Endothelial cell of umbilical vein (primary cell): Measurements from ENCODE around the gene RRP1B. TPM values are rescaled to one million over a fixed set of nuclear protein-coding genes. Genes with fewer than 3 reads are reported as not detected.

ENCODE experiments used
- BruUV-seq: library from RNA; stranded (reverse); fragments of 400-500 nt; replicated peaks from 2 replicates; lab custom pipeline; 2021; lab: Mats Ljungman, UMichigan
- CTCF ChIA-PET: fragments of 300-600, 350-600 bp; sonication (Branson Sonifier 250); formaldehyde crosslinking; loops from one replicate; lab custom pipeline; 2021; ENCODE audit warnings: antibody characterized with exemption, inconsistent platforms; lab: Charles Lee
- POLR2A ChIA-PET: fragments of 300-600, 350-600 bp; sonication (Branson Sonifier 250); formaldehyde crosslinking; loops from one replicate; lab custom pipeline; 2021; ENCODE audit warnings: antibody characterized with exemption, inconsistent platforms; lab: Charles Lee
- DNase-seq: peaks from one replicate; pipeline ENCODE4 v3.0.0-alpha.2; 2011; ENCODE audit warnings: low read depth, low spot score
- FAIRE-seq: peaks from 2 replicates; lab custom pipeline; 2011; peaks lifted over from hg19 to GRCh38; lab: Jason Lieb, UNC
- H2AFZ ChIP-seq: 2 replicates; pipeline ENCODE4 v1.6.0; 2012; ENCODE audit warnings: low read depth, low read length, control low read depth, inconsistent platforms
- H3K27ac ChIP-seq: 2 replicates; pipeline ENCODE4 v1.5.1; 2011; ENCODE audit warnings: low read depth, mild to moderate bottlenecking, control low read depth, low read length, moderate library complexity; ENCODE audit not compliant: insufficient read depth
- H3K27me3 ChIP-seq, 2 experiments: 2 replicates each; pipeline versions ENCODE4 v1.6.0 to v1.6.1; 2011; ENCODE audit warnings: low read length in 2 of 2, mixed read lengths in 1 of 2; ENCODE audit not compliant: control insufficient read depth in 2 of 2, insufficient read depth in 2 of 2
- H3K36me3 ChIP-seq, 2 experiments: 2 replicates in 1 of 2; 3 replicates in 1 of 2; pipeline ENCODE4 v1.5.1; 2011; ENCODE audit warnings: low read length in 2 of 2, mild to moderate bottlenecking in 1 of 2, moderate library complexity in 1 of 2; ENCODE audit not compliant: control insufficient read depth in 2 of 2, insufficient read depth in 2 of 2; ENCODE audit errors: extremely low read depth in 1 of 2
- H3K4me1 ChIP-seq: 3 replicates; pipeline ENCODE4 v1.5.1; 2011; ENCODE audit warnings: mild to moderate bottlenecking, low read length; ENCODE audit not compliant: control insufficient read depth, insufficient read depth; ENCODE audit errors: extremely low read depth
- H3K4me2 ChIP-seq: 2 replicates; pipeline ENCODE4 v1.6.1; 2011; ENCODE audit warnings: low read length, control low read depth, mixed read lengths; ENCODE audit not compliant: insufficient read depth
- H3K4me3 ChIP-seq, 3 experiments: fragments of 200-600 bp in 1 of 3; sonication (generic), shearing (Covaris generic) in 1 of 3; replicated peaks in 1 of 3; 2 replicates each; pipeline ENCODE4 v1.5.1; 2011 to 2016; ENCODE audit warnings: control low read depth in 3 of 3, low read length in 3 of 3, mild to moderate bottlenecking in 2 of 3, inconsistent platforms in 1 of 3, low read depth in 1 of 3, moderate library complexity in 1 of 3; ENCODE audit not compliant: insufficient read depth in 1 of 3
- H3K79me2 ChIP-seq: 2 replicates; pipeline ENCODE4 v1.6.0; 2012; ENCODE audit warnings: low read length, inconsistent platforms; ENCODE audit not compliant: control insufficient read depth, insufficient read depth
- H3K9ac ChIP-seq: replicated peaks from 2 replicates; pipeline ENCODE3; 2011; ENCODE audit warnings: low read length, control low read depth; ENCODE audit not compliant: insufficient read depth; ENCODE audit errors: extremely low read depth
- H3K9me1 ChIP-seq: replicated peaks from 3 replicates; pipeline ENCODE4 v1.6.0; 2011; ENCODE audit warnings: mild to moderate bottlenecking, low read length; ENCODE audit not compliant: control insufficient read depth, insufficient read depth; ENCODE audit errors: extremely low read depth
- H3K9me3 ChIP-seq: replicated peaks from 2 replicates; pipeline ENCODE4 v1.5.1; 2012; ENCODE audit warnings: low read length, inconsistent platforms; ENCODE audit not compliant: control insufficient read depth, insufficient read depth
- H4K20me1 ChIP-seq: replicated peaks from 2 replicates; pipeline ENCODE3; 2011; ENCODE audit warnings: mild to moderate bottlenecking, low read length; ENCODE audit not compliant: control insufficient read depth, insufficient read depth; ENCODE audit errors: extremely low read depth
- EZH2 ChIP-seq: IDR thresholded peaks from 2 replicates; pipeline ENCODE4 v1.6.1; 2012; ENCODE audit warnings: borderline replicate concordance, low read depth, mild to moderate bottlenecking, moderate library complexity, low read length, inconsistent platforms; ENCODE audit not compliant: severe bottlenecking
- FOS ChIP-seq: IDR thresholded peaks from 2 replicates; pipeline ENCODE4 v1.6.1; 2011; ENCODE audit warnings: mild to moderate bottlenecking, low read length, moderate library complexity, borderline replicate concordance; ENCODE audit not compliant: insufficient read depth
- GATA2 ChIP-seq: IDR thresholded peaks from 2 replicates; pipeline ENCODE4 v1.7.0; 2011; ENCODE audit warnings: low read depth, mild to moderate bottlenecking, moderate library complexity, mixed read lengths, low read length; ENCODE audit not compliant: insufficient read length, insufficient read depth
- JUN ChIP-seq: IDR thresholded peaks from 2 replicates; pipeline ENCODE4 v1.6.1; 2011; ENCODE audit warnings: borderline replicate concordance, low read depth; ENCODE audit not compliant: insufficient read length, insufficient read depth
- MYC ChIP-seq: IDR thresholded peaks from one replicate; pipeline ENCODE4 v1.6.1; 2011; ENCODE audit warnings: mild to moderate bottlenecking, low read depth, low read length
- POLR2A ChIP-seq: IDR thresholded peaks from 2 replicates; pipeline ENCODE4 v1.6.1; 2012; ENCODE audit warnings: low read depth, mild to moderate bottlenecking, control low read depth, low read length
- POLR2AphosphoS5 ChIP-seq: IDR thresholded peaks from 2 replicates; pipeline ENCODE4 v1.6.1; 2012; ENCODE audit warnings: low read depth, mild to moderate bottlenecking, control low read depth, low read length, moderate library complexity; ENCODE audit not compliant: insufficient read depth
- dilution Hi-C: fragments of 300-500 bp; cut with MboI; formaldehyde crosslinking; loops from one replicate; pipeline ENCODE4 v1.15.0; 2019; ENCODE audit warnings: low sequenced_read_pairs; ENCODE audit not compliant: extremely low pct_ligation_motif_present
- intact Hi-C: fragments of 100-400 bp; cut with micrococcal nuclease; formaldehyde crosslinking; loops from one replicate; pipeline ENCODE4 v1.10.0; 2022
- polyA plus RNA-seq, 4 experiments: library from polyadenylated mRNA; depleted of rRNA in 3 of 4; stranded (reverse) in 3 of 4; unstranded in 1 of 4; fragments of >200 nt; gene quantifications; 2 replicates each; pipeline versions ENCODE4 v1.2.1 to v1.2.3, GENCODE V29; 2011 to 2012; ENCODE audit warnings: missing spikeins in 1 of 4
- total RNA-seq: library from RNA; stranded (reverse); gene quantifications from 2 replicates; pipeline ENCODE4 v1.2.3, GENCODE V29; 2021
- TF ChIP-seq, protein P1 (sequence below): IDR thresholded peaks from 2 replicates; pipeline ENCODE4 v1.6.1; 2011; ENCODE audit not compliant: insufficient read depth, insufficient read length
- TF ChIP-seq, protein P2 (sequence below), 2 donors: IDR thresholded peaks; 1 replicate in 1 of 2; 2 replicates in 1 of 2; pipeline ENCODE4 v1.5.1; 2011; ENCODE audit warnings: low read length in 2 of 2, mild to moderate bottlenecking in 2 of 2, moderate library complexity in 2 of 2, control low read depth in 1 of 2, inconsistent platforms in 1 of 2, low read depth in 1 of 2; ENCODE audit not compliant: insufficient read depth in 1 of 2; ENCODE audit errors: extremely low read depth in 1 of 2

RRP1B gene
- total and polyA plus RNA-seq, 2 donors (not counting 3 experiments of a cell fraction or from before 2014, with no cell fraction given), result 13.0 to 39.9 TPM

DNA sequence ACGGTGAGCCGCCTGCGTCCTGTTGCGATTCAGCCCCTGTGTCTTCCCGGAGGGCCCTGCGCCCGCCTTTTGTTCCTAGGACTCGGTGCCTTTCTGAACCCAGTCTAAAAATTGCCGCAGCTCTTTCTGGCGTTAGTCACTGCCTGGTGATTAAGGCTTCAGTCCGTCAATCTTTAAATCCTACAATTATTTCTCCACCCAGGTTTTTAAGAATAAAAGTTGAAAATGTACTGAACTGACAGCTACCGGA, 43.4 kb downstream of the RRP1B start:
- no peak for DNase-seq

More for the DNA sequence above, 43.4 kb downstream of the RRP1B start:
- Histone ChIP-seq H3K4me3 (no peak overlapping the region), H3K27ac (no peak overlapping the region), H4K20me1 (no peaks in the 10 kb centered on the region), H3K4me1 (no peaks in the 10 kb centered on the region), H3K9me3 (no peaks in the 10 kb centered on the region), H3K27me3 (no peaks in the 10 kb centered on the region), H3K79me2 (no peaks in the 10 kb centered on the region), H2AFZ (no peak overlapping the region), H3K4me2 (no peak overlapping the region), H3K9me1 (no peaks in the 10 kb centered on the region), H3K9ac (no peak overlapping the region), H3K36me3 (no peaks in the 10 kb centered on the region)
- intact Hi-C loops (no loop called here), dilution Hi-C loops (no loop called here)
- TF ChIP-seq FOS, result no peak
- no peak for TF ChIP-seq JUN
- TF ChIP-seq, protein P1, sequence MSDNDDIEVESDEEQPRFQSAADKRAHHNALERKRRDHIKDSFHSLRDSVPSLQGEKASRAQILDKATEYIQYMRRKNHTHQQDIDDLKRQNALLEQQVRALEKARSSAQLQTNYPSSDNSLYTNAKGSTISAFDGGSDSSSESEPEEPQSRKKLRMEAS, result no peak
- TF ChIP-seq, protein P2, sequence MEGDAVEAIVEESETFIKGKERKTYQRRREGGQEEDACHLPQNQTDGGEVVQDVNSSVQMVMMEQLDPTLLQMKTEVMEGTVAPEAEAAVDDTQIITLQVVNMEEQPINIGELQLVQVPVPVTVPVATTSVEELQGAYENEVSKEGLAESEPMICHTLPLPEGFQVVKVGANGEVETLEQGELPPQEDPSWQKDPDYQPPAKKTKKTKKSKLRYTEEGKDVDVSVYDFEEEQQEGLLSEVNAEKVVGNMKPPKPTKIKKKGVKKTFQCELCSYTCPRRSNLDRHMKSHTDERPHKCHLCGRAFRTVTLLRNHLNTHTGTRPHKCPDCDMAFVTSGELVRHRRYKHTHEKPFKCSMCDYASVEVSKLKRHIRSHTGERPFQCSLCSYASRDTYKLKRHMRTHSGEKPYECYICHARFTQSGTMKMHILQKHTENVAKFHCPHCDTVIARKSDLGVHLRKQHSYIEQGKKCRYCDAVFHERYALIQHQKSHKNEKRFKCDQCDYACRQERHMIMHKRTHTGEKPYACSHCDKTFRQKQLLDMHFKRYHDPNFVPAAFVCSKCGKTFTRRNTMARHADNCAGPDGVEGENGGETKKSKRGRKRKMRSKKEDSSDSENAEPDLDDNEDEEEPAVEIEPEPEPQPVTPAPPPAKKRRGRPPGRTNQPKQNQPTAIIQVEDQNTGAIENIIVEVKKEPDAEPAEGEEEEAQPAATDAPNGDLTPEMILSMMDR (IDR thresholded peaks at IDR 0.05; ENCODE audit: extremely low read depth in 1 of 2, insufficient read depth in 1 of 2, low read depth in 1 of 2, low read length in 2 of 2), result no peak
- no peak for TF ChIP-seq GATA2
- TF ChIP-seq POLR2AphosphoS5, result no peak
- TF ChIP-seq MYC, result no peak
- TF ChIP-seq EZH2, result no peak
- TF ChIP-seq POLR2A, result no peak
- no TSS peak for BruUV-seq
- no peak for FAIRE-seq
- POLR2A ChIA-PET, result no interaction called here
- CTCF ChIA-PET, result interaction anchor here (1.9 kb wide), 1 partner anchor 26 kb away, joined by 6 read pairs; no protein-coding TSS in a partner anchor
